HG03469 (cell line): ENCODE results near the gene SRPX.

ENCODE experiments used
- ATAC-seq: cut with Tn5 transposase; IDR thresholded peaks from one replicate; pipeline ENCODE4 v1.9.1; 2021; ENCODE audit warnings: mild to moderate bottlenecking, moderate library complexity, moderate number of reproducible peaks; ENCODE audit not compliant: unreplicated experiment

SRPX gene

GRCh38 chrX:38220415-38221390 lies at the start of gene SRPX:
SRPX (minus strand) TSS chrX:38220871; CDS start chrX:38220792, 79 bp downstream.
- no peak for ATAC-seq

- no peak for ATAC-seq
These were observed 47.3 kb upstream of the SRPX start for GRCh38 chrX:38268011-38268410.

- ATAC-seq = no peak
These were observed 42.3 kb upstream of the SRPX start for GRCh38 chrX:38262715-38263620.

- ATAC-seq = no peak
These were observed 39.6 kb upstream of the SRPX start for GRCh38 chrX:38260231-38260630.

GRCh38 chrX:38256019-38256418 lies 35.3 kb upstream of the SRPX start:
- ATAC-seq = no peak

- ATAC-seq = no peak
These were observed 29.3 kb upstream of the SRPX start for GRCh38 chrX:38249965-38250364.

- ATAC-seq = no peak
These were observed 26.4 kb upstream of the SRPX start for GRCh38 chrX:38247051-38247450.

- no peak for ATAC-seq
These were observed 19.9 kb upstream of the SRPX start for GRCh38 chrX:38240541-38240940.

GRCh38 chrX:38236901-38237615 lies 16.4 kb upstream of the SRPX start:
- ATAC-seq = no peak

- ATAC-seq = no peak
These were observed 13.4 kb upstream of the SRPX start for GRCh38 chrX:38233891-38234667.

- no peak for ATAC-seq
These were observed 11.5 kb upstream of the SRPX start for GRCh38 chrX:38232079-38232686.

- no peak for ATAC-seq
These were observed 4.4 kb upstream of the SRPX start for GRCh38 chrX:38225093-38225492.

- no peak for ATAC-seq
These were observed 3.5 kb upstream of the SRPX start for GRCh38 chrX:38224160-38224559.

- ATAC-seq = no peak
These were observed 789 bp upstream of the SRPX start for GRCh38 chrX:38221391-38221929.

GRCh38 chrX:38220024-38220414 lies 652 bp downstream of the SRPX start:
- no peak for ATAC-seq

GRCh38 chrX:38216642-38217041 lies 4.0 kb downstream of the SRPX start:
- no peak for ATAC-seq

GRCh38 chrX:38214551-38215531 lies 5.8 kb downstream of the SRPX start:
- no peak for ATAC-seq

- no peak for ATAC-seq
These were observed 6.6 kb downstream of the SRPX start for GRCh38 chrX:38214044-38214443.
